ENCODE measurements around the gene SCAI. TPM values are rescaled to one million over a fixed set of nuclear protein-coding genes. Genes with fewer than 3 reads are reported as not detected.
"Not testable (repeated sequence)": the region's sequence is repeated elsewhere in the genome, so short reads cannot be mapped to it uniquely, and the experiment has no call there.

SCAI gene
- total and polyA plus RNA-seq, 4 donors, result 0.50 to 13.9 (median 5.5) TPM

DNA sequence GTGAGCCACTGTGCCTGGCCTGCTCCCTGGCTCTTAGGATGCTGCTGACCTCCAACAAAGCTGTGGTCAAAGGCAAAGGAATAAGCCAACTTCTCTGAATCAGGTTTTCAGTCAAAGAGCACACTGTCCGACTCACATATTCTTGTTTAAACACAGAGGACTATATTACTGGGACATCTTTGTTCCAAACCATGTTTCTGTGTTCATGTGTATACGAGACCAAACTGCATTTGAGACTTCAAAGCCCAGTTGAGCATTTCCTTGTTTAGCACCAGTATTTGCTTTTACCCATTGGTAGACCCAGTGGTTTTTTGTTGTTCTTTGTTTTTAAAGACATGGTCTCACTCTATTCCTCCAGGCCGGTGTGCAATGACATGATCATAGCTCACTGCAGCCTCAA is 100.2 kb downstream of the SCAI start:
- WGBS, 2 donors, result 98% methylated on average over 3 of the region's 3 CpGs
- no peak overlapping the region for H3K27ac ChIP-seq (ENCODE audit: low read depth in 1 of 2, low read length in 2 of 2)
- no peaks in the 10 kb centered on the region for H3K9me3 ChIP-seq (ENCODE audit: control insufficient read depth, low read length)
- no peak for ATAC-seq (ENCODE audit: low FRiP score)
- no peaks in the 10 kb centered on the region for H3K27me3 ChIP-seq (ENCODE audit: control insufficient read depth in 1 of 2, insufficient read depth in 2 of 2, low read length in 1 of 2)
- intact Hi-C loops (cut with DNase I), result no loop called here
- no peaks in the 10 kb centered on the region for H3K4me1 ChIP-seq (ENCODE audit: control insufficient read depth in 1 of 2, insufficient read depth in 2 of 2, low read length in 2 of 2)
- DNase-seq, result no peak
- H3K4me3 ChIP-seq (ENCODE audit: low read length in 2 of 2), result no peak overlapping the region
- no peaks in the 10 kb centered on the region for H3K36me3 ChIP-seq (ENCODE audit: control insufficient read depth in 1 of 2, insufficient read depth in 2 of 2, low read length in 1 of 2)

DNA sequence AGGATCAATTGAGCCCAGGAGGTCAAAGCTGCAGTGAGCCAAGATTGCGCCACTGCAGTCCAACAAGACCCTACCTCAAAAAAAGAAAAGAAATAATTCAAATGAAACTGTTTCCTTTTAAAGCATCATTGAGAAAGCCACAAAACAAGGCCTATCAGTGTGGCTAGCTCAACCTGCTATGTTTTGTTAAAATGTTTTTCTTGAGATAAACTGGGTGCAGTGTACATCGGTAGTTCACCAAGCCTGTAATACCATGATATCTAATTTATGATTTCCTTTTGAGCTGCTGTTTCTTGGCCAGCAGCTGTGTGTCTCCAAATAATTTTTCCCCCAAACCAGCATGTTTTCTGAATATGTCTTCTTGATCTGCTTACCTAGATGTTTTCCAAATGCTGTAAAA is 105.2 kb downstream of the SCAI start:
- Histone ChIP-seq H3K4me3 (ENCODE audit: low read length in 2 of 2) (no peak overlapping the region), H3K9me3 (ENCODE audit: control insufficient read depth, low read length) (no peaks in the 10 kb centered on the region), H3K36me3 (ENCODE audit: control insufficient read depth in 1 of 2, insufficient read depth in 2 of 2, low read length in 1 of 2) (no peaks in the 10 kb centered on the region), H3K4me1 (ENCODE audit: control insufficient read depth in 1 of 2, insufficient read depth in 2 of 2, low read length in 2 of 2) (no peaks in the 10 kb centered on the region), H3K27me3 (ENCODE audit: control insufficient read depth in 1 of 2, insufficient read depth in 2 of 2, low read length in 1 of 2) (no peaks in the 10 kb centered on the region), H3K27ac (ENCODE audit: low read depth in 1 of 2, low read length in 2 of 2) (no peak overlapping the region)
- DNase-seq (no peak), ATAC-seq (ENCODE audit: low FRiP score) (no peak)
- WGBS, 2 donors, result 50 to 52% methylated on average over 2 of the region's 2 CpGs
- intact Hi-C loops (cut with DNase I), result no loop called here

DNA sequence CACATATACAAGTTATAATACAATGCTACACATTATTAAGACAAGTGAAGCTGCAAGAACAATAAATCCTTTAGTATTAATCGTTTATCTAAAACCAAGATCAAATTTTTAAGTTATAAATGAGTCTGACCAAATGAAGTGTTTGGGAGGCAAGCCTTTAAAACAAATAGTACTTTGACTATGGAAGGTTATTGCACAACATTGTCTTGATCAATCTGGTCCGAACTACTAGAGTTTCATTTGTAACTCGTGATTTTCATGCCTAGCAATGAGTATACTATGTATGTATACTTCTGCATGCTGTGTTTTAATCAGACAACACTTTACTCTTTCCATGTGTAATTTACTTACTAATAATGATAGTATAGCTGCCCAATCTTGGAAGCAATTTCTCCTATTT is 115.3 kb downstream of the SCAI start:
- 94 to 96% methylated on average over 3 of the region's 3 CpGs for WGBS, 2 donors
- H3K4me1 ChIP-seq (ENCODE audit: control insufficient read depth in 1 of 2, insufficient read depth in 2 of 2, low read length in 2 of 2), result no peaks in the 10 kb centered on the region
- DNase-seq (no peak), ATAC-seq (ENCODE audit: low FRiP score) (no peak)
- H3K27me3 ChIP-seq (ENCODE audit: control insufficient read depth in 1 of 2, insufficient read depth in 2 of 2, low read length in 1 of 2), result no peaks in the 10 kb centered on the region
- H3K4me3 ChIP-seq (ENCODE audit: low read length in 2 of 2), result no peak overlapping the region
- H3K27ac ChIP-seq (ENCODE audit: low read depth in 1 of 2, low read length in 2 of 2), result no peak overlapping the region
- intact Hi-C loops (cut with DNase I), result no loop called here
- H3K9me3 ChIP-seq (ENCODE audit: control insufficient read depth, low read length), result no peaks in the 10 kb centered on the region
- H3K36me3 ChIP-seq (ENCODE audit: control insufficient read depth in 1 of 2, insufficient read depth in 2 of 2, low read length in 1 of 2), result peaks cover 0 to 2% of the 10 kb centered on the region in 2 donors

DNA sequence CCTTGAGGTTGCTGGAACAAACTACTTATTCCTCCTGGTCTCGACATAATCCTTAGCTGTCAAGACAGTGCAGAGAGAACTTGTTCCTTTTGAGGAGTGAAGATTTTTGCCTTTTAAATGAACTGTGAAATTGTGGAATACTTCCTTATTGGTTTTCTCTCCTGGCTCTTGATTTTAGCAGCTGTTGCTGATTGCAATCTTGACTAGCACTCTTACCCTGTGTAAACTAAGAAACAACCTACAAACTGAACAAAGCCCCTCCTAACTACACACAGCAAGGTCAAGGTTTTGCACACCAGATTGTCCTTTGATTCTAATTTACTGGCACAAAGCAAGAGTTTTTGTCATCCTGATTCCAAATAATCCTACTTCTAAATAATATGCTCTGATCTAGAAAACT is 118.4 kb downstream of the SCAI start:
- Histone ChIP-seq H3K9me3 (ENCODE audit: control insufficient read depth, low read length) (no peaks in the 10 kb centered on the region), H3K4me3 (ENCODE audit: low read length in 2 of 2) (no peak overlapping the region), H3K4me1 (ENCODE audit: control insufficient read depth in 1 of 2, insufficient read depth in 2 of 2, low read length in 2 of 2) (no peaks in the 10 kb centered on the region), H3K27ac (ENCODE audit: low read depth in 1 of 2, low read length in 2 of 2) (no peak overlapping the region), H3K27me3 (ENCODE audit: control insufficient read depth in 1 of 2, insufficient read depth in 2 of 2, low read length in 1 of 2) (no peaks in the 10 kb centered on the region), H3K36me3 (ENCODE audit: control insufficient read depth in 1 of 2, insufficient read depth in 2 of 2, low read length in 1 of 2) (peaks cover 0 to 2% of the 10 kb centered on the region in 2 donors)
- 95 to 96% methylated on average over 1 of the region's 1 CpG for WGBS, 2 donors
- no peak for DNase-seq
- ATAC-seq (ENCODE audit: low FRiP score), result no peak
- intact Hi-C loops (cut with DNase I), result no loop called here

DNA sequence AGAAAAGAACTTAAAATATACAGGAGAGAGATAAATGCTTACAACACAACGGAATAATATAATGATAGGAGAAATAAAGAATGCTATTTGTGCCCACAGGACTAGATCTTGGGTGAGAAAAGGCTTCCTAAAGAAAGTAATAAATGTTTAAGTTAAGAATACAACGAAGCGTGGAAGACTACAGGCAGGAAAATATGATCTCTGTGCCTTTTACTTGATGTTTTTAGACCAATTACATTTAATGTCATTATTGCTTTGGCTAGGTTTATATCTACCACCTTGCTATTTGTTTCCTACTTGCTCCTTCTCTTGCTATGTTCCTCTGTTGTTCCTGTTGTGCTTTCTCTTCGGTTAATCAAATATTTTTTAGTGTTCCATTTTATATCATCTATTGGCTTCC is 122.3 kb downstream of the SCAI start:
- DNase-seq (no peak), ATAC-seq (ENCODE audit: low FRiP score) (no peak)
- no peaks in the 10 kb centered on the region for H3K27me3 ChIP-seq (ENCODE audit: control insufficient read depth in 1 of 2, insufficient read depth in 2 of 2, low read length in 1 of 2)
- no peak overlapping the region for H3K27ac ChIP-seq (ENCODE audit: low read depth in 1 of 2, low read length in 2 of 2)
- 97 to 98% methylated on average over 4 of the region's 4 CpGs for WGBS, 2 donors
- H3K4me1 ChIP-seq (ENCODE audit: control insufficient read depth in 1 of 2, insufficient read depth in 2 of 2, low read length in 2 of 2), result no peaks in the 10 kb centered on the region
- no peaks in the 10 kb centered on the region for H3K9me3 ChIP-seq (ENCODE audit: control insufficient read depth, low read length)
- no peak overlapping the region for H3K4me3 ChIP-seq (ENCODE audit: low read length in 2 of 2)
- intact Hi-C loops (cut with DNase I), result no loop called here
- H3K36me3 ChIP-seq (ENCODE audit: control insufficient read depth in 1 of 2, insufficient read depth in 2 of 2, low read length in 1 of 2), result peaks cover 0 to 2% of the 10 kb centered on the region in 2 donors

DNA sequence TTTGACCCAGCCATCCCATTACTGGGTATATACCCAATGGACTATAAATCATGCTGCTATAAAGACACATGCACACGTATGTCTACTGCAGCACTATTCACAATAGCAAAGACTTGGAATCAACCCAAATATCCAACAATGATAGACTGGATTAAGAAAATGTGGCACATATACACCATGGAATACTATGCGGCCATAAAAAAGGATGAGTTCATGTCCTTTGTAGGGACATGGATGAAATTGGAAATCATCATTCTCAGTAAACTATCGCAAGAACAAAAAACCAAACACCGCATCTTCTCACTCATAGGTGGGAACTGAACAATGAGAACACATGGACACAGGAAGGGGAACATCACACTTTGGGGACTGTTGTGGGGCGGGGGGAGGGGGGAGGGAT is 127.7 kb downstream of the SCAI start:
- ATAC-seq (ENCODE audit: low FRiP score); H3K4me3 ChIP-seq (ENCODE audit: low read length in 2 of 2); H3K27ac ChIP-seq (ENCODE audit: low read depth in 1 of 2, low read length in 2 of 2); H3K4me1 ChIP-seq (ENCODE audit: control insufficient read depth in 1 of 2, insufficient read depth in 2 of 2, low read length in 2 of 2); DNase-seq; H3K36me3 ChIP-seq (ENCODE audit: control insufficient read depth in 1 of 2, insufficient read depth in 2 of 2, low read length in 1 of 2); intact Hi-C loops (cut with DNase I); H3K9me3 ChIP-seq (ENCODE audit: control insufficient read depth, low read length); H3K27me3 ChIP-seq (ENCODE audit: control insufficient read depth in 1 of 2, insufficient read depth in 2 of 2, low read length in 1 of 2): not testable (repeated sequence)
- WGBS, 2 donors, result 94 to 95% methylated on average over 3 to 5 of the region's 5 CpGs

DNA sequence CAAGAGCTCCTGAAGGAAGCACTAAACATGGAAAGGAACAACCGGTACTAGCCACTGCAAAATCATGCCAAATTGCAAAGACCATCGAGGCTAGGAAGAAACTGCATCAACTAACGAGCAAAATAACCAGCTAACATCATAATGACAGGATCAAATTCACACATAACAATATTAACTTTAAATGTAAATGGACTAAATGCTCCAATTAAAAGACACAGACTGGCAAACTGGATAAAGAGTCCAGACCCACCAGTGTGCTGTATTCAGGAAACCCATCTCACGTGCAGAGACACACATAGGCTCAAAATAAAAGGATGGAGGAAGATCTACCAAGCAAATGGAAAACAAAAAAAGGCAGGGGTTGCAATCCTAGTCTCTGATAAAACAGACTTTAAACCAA is 131.3 kb downstream of the SCAI start:
- intact Hi-C loops (cut with DNase I); DNase-seq: not testable (repeated sequence)
- 98 to 100% methylated on average over 4 of the region's 4 CpGs for WGBS, 2 donors

DNA sequence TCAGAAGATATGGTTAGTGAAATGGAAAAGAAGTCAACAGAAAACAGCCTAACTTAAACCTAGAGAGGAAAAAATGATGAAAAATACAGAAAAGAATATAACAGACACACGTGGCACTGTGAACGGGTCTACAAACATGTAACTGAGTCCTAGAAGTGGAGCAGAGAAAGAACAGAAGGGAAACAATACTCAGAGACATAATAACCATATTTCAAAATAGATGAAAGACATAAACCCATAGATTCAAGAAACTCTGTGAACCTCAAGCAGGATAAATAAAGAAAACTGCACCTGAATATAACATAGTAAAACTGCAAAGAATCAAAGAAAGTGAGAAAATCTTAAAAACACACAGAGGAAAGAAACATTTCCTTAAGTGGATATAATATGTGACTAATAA is 134.7 kb downstream of the SCAI start:
- intact Hi-C loops (cut with DNase I), result no loop called here
- H3K27me3 ChIP-seq (ENCODE audit: control insufficient read depth in 1 of 2, insufficient read depth in 2 of 2, low read length in 1 of 2), result no peaks in the 10 kb centered on the region
- ATAC-seq (ENCODE audit: low FRiP score), result no peak
- no peak for DNase-seq
- WGBS, 2 donors, result 93 to 95% methylated on average over 2 of the region's 2 CpGs
- no peak overlapping the region for H3K27ac ChIP-seq (ENCODE audit: low read depth in 1 of 2, low read length in 2 of 2)
- no peaks in the 10 kb centered on the region for H3K4me1 ChIP-seq (ENCODE audit: control insufficient read depth in 1 of 2, insufficient read depth in 2 of 2, low read length in 2 of 2)
- no peak overlapping the region for H3K4me3 ChIP-seq (ENCODE audit: low read length in 2 of 2)
- H3K36me3 ChIP-seq (ENCODE audit: control insufficient read depth in 1 of 2, insufficient read depth in 2 of 2, low read length in 1 of 2), result no peaks in the 10 kb centered on the region
- no peaks in the 10 kb centered on the region for H3K9me3 ChIP-seq (ENCODE audit: control insufficient read depth, low read length)

More for the DNA sequence above, 131.3 kb downstream of the SCAI start:
- H3K4me1 ChIP-seq (ENCODE audit: control insufficient read depth in 1 of 2, insufficient read depth in 2 of 2, low read length in 2 of 2); H3K4me3 ChIP-seq (ENCODE audit: low read length in 2 of 2); H3K9me3 ChIP-seq (ENCODE audit: control insufficient read depth, low read length); H3K27me3 ChIP-seq (ENCODE audit: control insufficient read depth in 1 of 2, insufficient read depth in 2 of 2, low read length in 1 of 2); H3K36me3 ChIP-seq (ENCODE audit: control insufficient read depth in 1 of 2, insufficient read depth in 2 of 2, low read length in 1 of 2); ATAC-seq (ENCODE audit: low FRiP score); H3K27ac ChIP-seq (ENCODE audit: low read depth in 1 of 2, low read length in 2 of 2): not testable (repeated sequence)

DNA sequence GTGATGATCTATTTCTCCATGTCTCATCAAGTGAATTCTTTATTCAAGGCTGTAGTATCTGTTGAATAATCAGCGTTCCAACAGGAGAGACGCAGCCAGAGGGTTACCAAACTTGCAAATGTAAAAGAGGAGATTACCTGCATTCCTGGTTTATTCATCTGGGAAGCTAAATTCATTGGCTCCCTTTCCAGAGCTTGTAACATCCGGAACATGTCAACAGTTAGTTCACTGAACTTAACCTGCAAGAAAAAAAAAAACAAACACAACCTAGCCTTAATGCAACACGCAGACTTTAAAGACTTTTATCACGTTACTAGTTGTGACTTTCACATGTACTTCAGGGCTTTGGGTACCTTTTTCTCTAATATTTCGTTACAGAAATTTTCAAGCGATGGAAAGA is 140.0 kb downstream of the SCAI start:
- no peaks in the 10 kb centered on the region for H3K36me3 ChIP-seq (ENCODE audit: control insufficient read depth in 1 of 2, insufficient read depth in 2 of 2, low read length in 1 of 2)
- no peaks in the 10 kb centered on the region for H3K4me1 ChIP-seq (ENCODE audit: control insufficient read depth in 1 of 2, insufficient read depth in 2 of 2, low read length in 2 of 2)
- H3K27me3 ChIP-seq (ENCODE audit: control insufficient read depth in 1 of 2, insufficient read depth in 2 of 2, low read length in 1 of 2), result no peaks in the 10 kb centered on the region
- DNase-seq (no peak), ATAC-seq (ENCODE audit: low FRiP score) (no peak)
- no peak overlapping the region for H3K27ac ChIP-seq (ENCODE audit: low read depth in 1 of 2, low read length in 2 of 2)
- no peaks in the 10 kb centered on the region for H3K9me3 ChIP-seq (ENCODE audit: control insufficient read depth, low read length)
- intact Hi-C loops (cut with DNase I), result no loop called here
- H3K4me3 ChIP-seq (ENCODE audit: low read length in 2 of 2), result no peak overlapping the region
- 92% methylated on average over 7 of the region's 7 CpGs for WGBS, 2 donors
